Heart left ventricle (tissue), 16 donors: Measurements from ENCODE around the gene PHKB. TPM values are rescaled to one million over a fixed set of nuclear protein-coding genes. Genes with fewer than 3 reads are reported as not detected.
A peak's percentile ranks its signal among the peaks of the same experiment; 100 is the strongest.

Experiments
- ATAC-seq, 4 donors: fragments of 200-7000 bp; cut with Tn5 transposase; one replicate each; pipeline ENCODE4 v1.9.1; 2020 to 2022; ENCODE audit warnings: moderate library complexity in 4 of 4, mild to moderate bottlenecking in 3 of 4, moderate number of reproducible peaks in 1 of 4
- DNase-seq, 5 donors: peaks; one replicate each; pipeline ENCODE4 v3.0.0-alpha.2; 2020
- H3K27ac ChIP-seq, 12 donors: fragments of 200-600 bp; sonication (generic) in 4 of 12; one replicate each; pipeline versions ENCODE4 v1.5.0 to v1.8.0; 2016 to 2022; ENCODE audit warnings: mild to moderate bottlenecking in 2 of 12
- H3K27me3 ChIP-seq, 9 donors: fragments of 200-600 bp; sonication (generic) in 2 of 9; one replicate each; pipeline versions ENCODE4 v1.5.1 to v1.8.0; 2016 to 2022; ENCODE audit warnings: mild to moderate bottlenecking in 3 of 9
- H3K36me3 ChIP-seq, 9 donors: fragments of 200-600 bp; sonication (generic) in 2 of 9; one replicate each; pipeline versions ENCODE4 v1.5.0 to v1.8.0; 2018 to 2022; ENCODE audit warnings: mild to moderate bottlenecking in 2 of 9
- H3K4me1 ChIP-seq, 12 donors: fragments of 200-600 bp; sonication (generic) in 4 of 12; one replicate each; pipeline versions ENCODE4 v1.5.0 to v1.8.0; 2016 to 2022; ENCODE audit warnings: mild to moderate bottlenecking in 3 of 12
- H3K4me3 ChIP-seq, 12 donors: fragments of 200-600 bp; sonication (generic) in 4 of 12; one replicate each; pipeline versions ENCODE4 v1.5.0 to v1.8.0; 2017 to 2022; ENCODE audit warnings: mild to moderate bottlenecking in 9 of 12, moderate library complexity in 4 of 12
- H3K9me3 ChIP-seq, 12 donors: fragments of 200-600 bp; sonication (generic) in 4 of 12; one replicate each; pipeline versions ENCODE4 v1.5.0 to v1.8.0; 2016 to 2022; ENCODE audit warnings: mild to moderate bottlenecking in 1 of 12
- POLR2A ChIP-seq, 2 donors: fragments of 450-650 bp; IDR thresholded peaks; one replicate each; pipeline ENCODE4 v1.6.1; 2017; ENCODE audit warnings: antibody characterized with exemption in 2 of 2, mild to moderate bottlenecking in 2 of 2, moderate library complexity in 2 of 2
- WGBS, 4 donors: extraction: QIAGEN DNeasy Blood & Tissue Kit in 2 of 4; methylation state at CpG; one replicate each; pipeline versions ENCODE4 v1.1.5 to v1.1.7; 2013 to 2018; 5-methylcytosine and 5-hydroxymethylcytosine counted together
- intact Hi-C, 10 donors: fragments of 100-400 bp; cut with DNase I; formaldehyde crosslinking; loops; one replicate each; pipeline versions ENCODE4 v1.11.1 to v1.14.2; 2022
- polyA plus RNA-seq, 2 donors: library from polyadenylated mRNA; stranded (reverse); fragments of 200-250 nt; gene quantifications; one replicate each; pipeline ENCODE4 v1.2.3, GENCODE V29; 2013
- total RNA-seq, 9 donors: library from RNA; depleted of rRNA in 2 of 9; stranded (reverse); fragments of >200 nt in 2 of 9; fragmentation: NEBNext Ultra II Directional in 3 of 9; extraction: Animal tissue kit (Norgen Biotek cat#: 25700) in 3 of 9; gene quantifications; one replicate each; pipeline versions ENCODE4 v1.1.0 to v1.2.4, GENCODE V29; 2016 to 2023
- TF ChIP-seq, protein P1 (sequence below), 12 donors: fragments of 200-600 bp; sonication (generic) in 4 of 12; IDR thresholded peaks; one replicate each; pipeline versions ENCODE4 v1.5.0 to v1.8.0; 2018 to 2022; ENCODE audit warnings: antibody characterized with exemption in 12 of 12, mild to moderate bottlenecking in 5 of 12
- donor health status: ischemic (EF 13 %, LVEDD 7.1; RV severe dilation, severe dysfunction).
- donor health status: healthy with polysubstance abuse.
- donor health status: DM: no; HTN: yes; CAD: no.
- donor health status: DM: no; HTN: no; CAD: no.
- donor health status: ischemic (EF 25% LVEDD 6.9; RV normal size, moderate dysfunction).
- donor health status: ischemic (EF 25% LVEDD 5.7; RV mildly dilated, moderate dysfunction).
- donor health status: healthy.
- donor health status: DM: yes; HTN: yes; CAD: no.
- donor health status: ischemic (EF 35%, LVEDD 5.7; RV mildly dilated, moderate dysfunction).
- donor health status: nonischemic (EF 11% LVEDD 7.7; RV severe dilation, severe dysfunction).
- donor health status: DM: yes; HTN: yes; CAD: no.
- donor health status: PGD.
- donor health status: ischemic (EF 29% LVEDD 5.4; RV normal size, mild dysfunction).
- donor health status: nonischemic (EF 23%, LVEDD 6.1; RV moderate dilation, normal function).

The PHKB gene
- total and polyA plus RNA-seq, 11 donors, result 14.2 to 70.1 (median 61.3) TPM

GRCh38 chr16:47519546-47519945 lies 58.4 kb downstream of the PHKB start:
- H3K4me1 ChIP-seq, result peaks cover 0 to 28% (median 10%) of the 10 kb centered on the region in 12 donors
- peak in 3 of 4 donors; percentile 61 to 78 (median 75) for ATAC-seq
- intact Hi-C loops, result no loop called here
- 19 to 35% (median 31%) methylated on average over 3 of the region's 3 CpGs for WGBS, 4 donors
- H3K27ac ChIP-seq, result peak overlapping the region in 5 of 12 donors; percentile 10 to 59 (median 17)
- DNase-seq, result no peak
- peaks cover 0 to 51% (median 38%) of the 10 kb centered on the region in 9 donors for H3K36me3 ChIP-seq
- TF ChIP-seq, protein P1, sequence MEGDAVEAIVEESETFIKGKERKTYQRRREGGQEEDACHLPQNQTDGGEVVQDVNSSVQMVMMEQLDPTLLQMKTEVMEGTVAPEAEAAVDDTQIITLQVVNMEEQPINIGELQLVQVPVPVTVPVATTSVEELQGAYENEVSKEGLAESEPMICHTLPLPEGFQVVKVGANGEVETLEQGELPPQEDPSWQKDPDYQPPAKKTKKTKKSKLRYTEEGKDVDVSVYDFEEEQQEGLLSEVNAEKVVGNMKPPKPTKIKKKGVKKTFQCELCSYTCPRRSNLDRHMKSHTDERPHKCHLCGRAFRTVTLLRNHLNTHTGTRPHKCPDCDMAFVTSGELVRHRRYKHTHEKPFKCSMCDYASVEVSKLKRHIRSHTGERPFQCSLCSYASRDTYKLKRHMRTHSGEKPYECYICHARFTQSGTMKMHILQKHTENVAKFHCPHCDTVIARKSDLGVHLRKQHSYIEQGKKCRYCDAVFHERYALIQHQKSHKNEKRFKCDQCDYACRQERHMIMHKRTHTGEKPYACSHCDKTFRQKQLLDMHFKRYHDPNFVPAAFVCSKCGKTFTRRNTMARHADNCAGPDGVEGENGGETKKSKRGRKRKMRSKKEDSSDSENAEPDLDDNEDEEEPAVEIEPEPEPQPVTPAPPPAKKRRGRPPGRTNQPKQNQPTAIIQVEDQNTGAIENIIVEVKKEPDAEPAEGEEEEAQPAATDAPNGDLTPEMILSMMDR (IDR thresholded peaks at IDR 0.05), result no peak
- TF ChIP-seq POLR2A (IDR thresholded peaks at IDR 0.05), result no peak
- peaks cover 0 to 15% (median 0%) of the 10 kb centered on the region in 12 donors for H3K9me3 ChIP-seq
- no peaks in the 10 kb centered on the region for H3K27me3 ChIP-seq
- H3K4me3 ChIP-seq, result no peak overlapping the region

DNA sequence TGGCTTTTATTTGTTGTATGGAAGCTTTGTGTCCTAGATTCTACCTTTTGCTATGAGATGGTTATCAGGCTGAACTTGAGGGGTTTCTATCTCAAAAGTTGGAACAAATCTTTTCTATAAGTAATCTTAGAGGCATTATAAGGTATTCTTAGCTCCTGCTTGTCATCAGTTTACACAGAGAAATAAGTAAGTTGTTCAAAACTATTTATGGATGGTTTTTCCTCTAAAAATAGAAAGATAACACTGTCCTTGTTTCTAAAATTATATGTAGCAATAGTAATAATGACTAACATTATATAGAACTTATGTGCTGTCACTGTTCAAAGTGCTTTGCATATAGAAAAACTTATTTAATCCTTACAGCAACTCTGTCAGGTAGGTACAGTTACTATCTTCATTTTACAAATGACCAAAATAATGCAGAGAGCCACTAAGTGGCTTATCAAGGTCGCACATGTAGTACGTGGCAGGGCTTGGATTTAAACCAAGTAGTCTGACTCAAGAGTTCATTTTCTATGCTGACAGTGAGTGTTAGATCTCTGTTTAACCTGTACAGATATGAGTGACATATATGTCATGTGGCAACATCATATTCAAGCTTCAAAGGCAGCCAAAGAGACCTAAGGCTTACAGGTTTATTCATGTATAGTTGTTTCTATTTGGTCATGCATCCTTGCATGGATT lies 59.0 kb downstream of the PHKB start:
- TF ChIP-seq, protein P1 (IDR thresholded peaks at IDR 0.05), result no peak
- TF ChIP-seq POLR2A (IDR thresholded peaks at IDR 0.05), result no peak
- intact Hi-C loops, result loop anchor here in 2 of 10 donors (5.0 kb wide), 1 partner anchor 58 kb away; the partner anchor contains the start of genes ITFG1 (in 2 of the 2) and PHKB (in 2 of the 2)
- Histone ChIP-seq H3K9me3 (peaks cover 0 to 15% (median 0%) of the 10 kb centered on the region in 12 donors), H3K4me3 (no peak overlapping the region), H3K36me3 (peaks cover 0 to 45% (median 33%) of the 10 kb centered on the region in 9 donors), H3K4me1 (peaks cover 0 to 28% (median 10%) of the 10 kb centered on the region in 12 donors), H3K27ac (peak overlapping the region in 7 of 12 donors; percentile 10 to 59 (median 52)), H3K27me3 (no peaks in the 10 kb centered on the region)
- ATAC-seq (peak in 3 of 4 donors; percentile 75 to 86 (median 82)), DNase-seq (no peak)
- 33 to 45% (median 36%) methylated on average over 2 of the region's 2 CpGs for WGBS, 4 donors

- 65 to 78% (median 71%) methylated on average over 2 of the region's 2 CpGs for WGBS, 4 donors
- peak in 2 of 4 donors; percentile 42 to 66 for ATAC-seq
Measured at GRCh38 chr16:47523342-47524006, 62.3 kb downstream of the PHKB start.

More at GRCh38 chr16:47523342-47524006, 62.3 kb downstream of the PHKB start:
- TF ChIP-seq, protein P1 (IDR thresholded peaks at IDR 0.05), result no peak
- no peak for TF ChIP-seq POLR2A (IDR thresholded peaks at IDR 0.05)
- DNase-seq, result no peak
- H3K27me3 ChIP-seq, result no peaks in the 10 kb centered on the region
- H3K4me1 ChIP-seq, result peaks cover 0 to 31% (median 10%) of the 10 kb centered on the region in 12 donors
- H3K4me3 ChIP-seq, result no peak overlapping the region
- H3K27ac ChIP-seq, result peak overlapping the region in 8 of 12 donors; percentile 1 to 58 (median 30)
- peaks cover 0 to 18% (median under 1%) of the 10 kb centered on the region in 9 donors for H3K36me3 ChIP-seq
- peaks cover 0 to 15% (median 0%) of the 10 kb centered on the region in 12 donors for H3K9me3 ChIP-seq
- intact Hi-C loops, result loop anchor here in 3 of 10 donors (2.0 to 5.0 kb wide), 2 partner anchors 61 kb away; partner anchors contain the start of genes ITFG1 (in 2 of the 3) and PHKB (in 2 of the 3)
